NT2/D1 (cell line): ENCODE data around the gene SRC.

Experiments used
- DNase-seq: peaks from one replicate; pipeline ENCODE4 v3.0.0-alpha.2; 2011; ENCODE audit warnings: low read depth, low spot score
- H3K27me3 ChIP-seq: 2 replicates; pipeline ENCODE4 v1.6.0; 2011; ENCODE audit warnings: mild to moderate bottlenecking; ENCODE audit not compliant: insufficient read length, insufficient read depth
- H3K36me3 ChIP-seq: 2 replicates; pipeline ENCODE4 v1.6.1; 2011; ENCODE audit warnings: mild to moderate bottlenecking, low read length, mixed read lengths; ENCODE audit not compliant: insufficient read depth, insufficient read length
- H3K4me1 ChIP-seq: 2 replicates; pipeline ENCODE4 v1.5.1; 2011; ENCODE audit not compliant: insufficient read depth, insufficient read length
- H3K4me3 ChIP-seq: 2 replicates; pipeline ENCODE4 v1.5.1; 2011; ENCODE audit warnings: low read depth; ENCODE audit not compliant: insufficient read length
- H3K9ac ChIP-seq: 2 replicates; pipeline ENCODE4 v1.6.0; 2011; ENCODE audit warnings: low read depth; ENCODE audit not compliant: insufficient read length
- H3K9me3 ChIP-seq: 2 replicates; pipeline ENCODE4 v1.5.1; 2011; ENCODE audit warnings: mild to moderate bottlenecking, low read length; ENCODE audit not compliant: insufficient read depth
- SUZ12 ChIP-seq: IDR thresholded peaks from 2 replicates; pipeline ENCODE4 v1.6.1; 2011; ENCODE audit not compliant: insufficient read length, insufficient read depth; ENCODE audit errors: extremely low read depth
- YY1 ChIP-seq: IDR thresholded peaks from 2 replicates; pipeline ENCODE4 v1.6.1; 2011; ENCODE audit not compliant: insufficient read length, insufficient read depth
- ZNF274 ChIP-seq: IDR thresholded peaks from 2 replicates; pipeline ENCODE4 v1.6.1; 2011; ENCODE audit warnings: mild to moderate bottlenecking, low read depth, low read length

SRC gene

GRCh38 chr20:37379967-37380828, 34.3 kb downstream of the SRC start:
- no peak for DNase-seq
- Histone ChIP-seq H3K4me1 (peaks cover 12% of the 10 kb centered on the region), H3K9me3 (no peaks in the 10 kb centered on the region), H3K9ac (no peak overlapping the region), H3K36me3 (peaks cover 42% of the 10 kb centered on the region), H3K27me3 (no peaks in the 10 kb centered on the region), H3K4me3 (no peak overlapping the region)
- no peak for TF ChIP-seq YY1
- no peak for TF ChIP-seq ZNF274

GRCh38 chr20:37380864-37381579, 35.1 kb downstream of the SRC start:
- no peak overlapping the region for H3K9ac ChIP-seq

DNA sequence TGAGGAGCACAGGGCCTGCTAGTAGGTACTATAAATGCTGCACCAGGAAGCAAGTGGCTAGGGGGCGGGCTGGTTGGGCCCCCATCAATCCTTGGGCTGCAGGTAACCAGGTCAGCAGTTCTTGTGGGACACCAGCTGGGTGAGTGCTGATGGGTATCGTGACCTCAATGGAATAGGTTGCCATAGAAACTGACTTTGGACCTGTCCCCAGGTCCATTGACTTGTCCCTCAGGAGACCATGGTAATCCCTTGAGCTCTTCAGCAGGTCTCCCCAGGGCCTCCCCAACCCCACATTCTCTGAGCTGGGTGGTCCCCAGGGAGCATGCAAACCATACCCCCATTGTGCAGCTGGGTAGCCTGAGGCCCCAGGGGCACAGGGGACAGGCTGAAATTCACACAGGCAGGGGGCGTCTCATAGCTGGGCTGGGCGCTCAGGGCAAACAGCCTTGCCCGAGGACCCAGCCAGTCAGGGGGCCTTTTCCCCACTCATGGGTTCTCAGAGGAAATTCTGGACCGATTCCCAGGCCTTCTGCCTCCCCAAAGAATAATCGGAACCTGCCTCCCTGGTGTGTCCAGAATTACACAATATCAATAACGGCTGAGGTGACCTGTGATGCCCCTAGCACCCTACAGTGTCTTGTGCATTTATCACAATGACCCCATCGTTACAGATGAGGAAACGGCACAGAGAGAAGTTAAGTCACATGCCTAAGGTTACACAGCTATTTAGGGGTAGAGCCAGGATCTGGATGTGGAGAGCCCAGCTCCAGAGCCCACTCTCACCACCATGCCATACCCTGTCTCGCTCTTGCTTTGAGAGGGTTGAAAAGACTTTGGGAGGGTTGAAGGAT, 35.9 kb downstream of the SRC start:
- H3K9ac ChIP-seq, result no peak overlapping the region
- peaks cover 42% of the 10 kb centered on the region for H3K36me3 ChIP-seq
- H3K27me3 ChIP-seq, result no peaks in the 10 kb centered on the region
- no peaks in the 10 kb centered on the region for H3K9me3 ChIP-seq
- H3K4me3 ChIP-seq, result no peak overlapping the region
- H3K4me1 ChIP-seq, result peaks cover 19% of the 10 kb centered on the region
- no peak for DNase-seq
- TF ChIP-seq SUZ12 (no peak), ZNF274 (no peak), YY1 (no peak)

More at GRCh38 chr20:37380864-37381579, 35.1 kb downstream of the SRC start:
- Histone ChIP-seq H3K9me3 (no peaks in the 10 kb centered on the region), H3K4me1 (peaks cover 13% of the 10 kb centered on the region), H3K36me3 (peaks cover 41% of the 10 kb centered on the region), H3K4me3 (no peak overlapping the region), H3K27me3 (no peaks in the 10 kb centered on the region)
- no peak for DNase-seq
- no peak for TF ChIP-seq YY1
- no peak for TF ChIP-seq SUZ12
- no peak for TF ChIP-seq ZNF274

DNA sequence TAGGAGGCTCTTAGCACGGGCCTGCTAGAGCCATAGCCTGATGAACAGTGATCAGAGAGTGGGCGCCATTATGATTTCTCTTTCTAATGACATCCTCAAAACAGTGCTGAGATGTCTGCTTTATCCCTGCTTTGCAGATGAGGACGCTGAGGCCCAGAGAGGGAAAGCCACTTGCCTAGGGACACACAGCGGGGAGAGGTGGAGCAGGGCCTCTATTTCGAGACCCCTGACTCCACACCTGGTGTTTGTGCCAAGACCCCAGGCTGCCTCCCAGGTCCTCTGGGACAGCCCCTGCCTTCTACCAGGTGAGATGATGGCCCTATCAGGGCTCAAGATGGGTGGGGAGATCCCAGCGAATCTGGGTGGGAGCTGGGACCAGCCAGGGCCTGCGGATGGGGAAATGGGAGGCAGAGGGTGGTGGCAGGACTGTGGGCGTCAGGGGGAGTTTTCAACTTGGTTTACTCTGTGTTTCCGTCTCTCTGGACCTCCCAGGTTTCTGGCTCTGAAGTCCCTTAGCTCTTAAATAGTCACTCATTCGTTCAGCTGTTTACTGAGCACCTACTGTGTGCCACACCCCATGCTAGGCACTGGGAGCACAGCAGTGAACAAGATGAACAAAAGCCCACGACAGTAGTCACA, 36.7 kb downstream of the SRC start:
- no peak overlapping the region for H3K9ac ChIP-seq
- no peak for TF ChIP-seq ZNF274
- no peak for TF ChIP-seq YY1
- TF ChIP-seq SUZ12, result no peak

GRCh38 chr20:37383229-37383989, 37.5 kb downstream of the SRC start:
- H3K9me3 ChIP-seq, result no peaks in the 10 kb centered on the region
- TF ChIP-seq ZNF274, result no peak
- no peak for TF ChIP-seq SUZ12
- TF ChIP-seq YY1, result no peak
- H3K9ac ChIP-seq, result no peak overlapping the region
- H3K27me3 ChIP-seq, result no peaks in the 10 kb centered on the region
- no peak for DNase-seq
- peaks cover 23% of the 10 kb centered on the region for H3K4me1 ChIP-seq
- H3K4me3 ChIP-seq, result no peak overlapping the region
- H3K36me3 ChIP-seq, result peaks cover 46% of the 10 kb centered on the region

More for the DNA sequence above, 36.7 kb downstream of the SRC start:
- Histone ChIP-seq H3K27me3 (no peaks in the 10 kb centered on the region), H3K4me1 (peaks cover 24% of the 10 kb centered on the region), H3K9me3 (no peaks in the 10 kb centered on the region), H3K36me3 (peaks cover 42% of the 10 kb centered on the region), H3K4me3 (no peak overlapping the region)
- DNase-seq, result no peak

GRCh38 chr20:37384683-37385174, 38.8 kb downstream of the SRC start:
- TF ChIP-seq ZNF274 (no peak), YY1 (no peak), SUZ12 (no peak)
- H3K4me1 ChIP-seq, result peaks cover 20% of the 10 kb centered on the region
- peaks cover 57% of the 10 kb centered on the region for H3K36me3 ChIP-seq
- no peak overlapping the region for H3K4me3 ChIP-seq
- H3K9ac ChIP-seq, result no peak overlapping the region
- no peaks in the 10 kb centered on the region for H3K27me3 ChIP-seq
- H3K9me3 ChIP-seq, result no peaks in the 10 kb centered on the region
- no peak for DNase-seq
